Stimulated activated CD4-positive, alpha-beta T cell treated with anti-CD3 and anti-CD28 coated beads, TNF-alpha, amount 100 ng/mL, for 4 hours (primary cell): ENCODE measurements around the gene KLF13.

Source experiments
- DNase-seq, 3 experiments: peaks; one replicate each; pipeline ENCODE4 v3.0.0-alpha.2; 2020; ENCODE audit warnings: low read depth in 3 of 3

KLF13 gene

GRCh38 chr15:31326156-31326874, at the start of gene KLF13:
Gene KLF13, plus strand, starts transcription at chr15:31326835. Its CDS starts 378 bp downstream, at chr15:31327213.
- DNase-seq, result peak; percentile 99 to 100 (median 99)

- DNase-seq, result no peak
Observed at GRCh38 chr15:31277335-31278060, 49.1 kb upstream of the KLF13 start.

DNA sequence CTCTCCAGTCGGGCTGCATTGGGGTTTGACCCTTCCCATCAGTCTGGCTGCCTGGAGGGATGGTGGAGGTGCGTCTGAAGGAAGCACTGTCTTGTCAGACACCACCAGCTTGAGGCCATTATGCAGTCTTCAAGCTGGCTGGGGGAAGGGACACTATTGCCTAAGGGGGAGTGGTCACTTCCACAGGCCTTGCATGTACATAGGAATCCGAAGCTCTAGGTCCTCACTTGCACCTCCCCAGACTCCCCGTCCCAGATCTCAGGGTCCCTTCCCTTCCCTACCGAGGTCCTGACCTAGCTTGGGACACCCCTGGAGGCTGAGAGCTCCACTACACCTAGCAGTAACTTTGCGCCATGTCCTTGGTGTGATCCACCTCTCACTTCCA, 48.6 kb upstream of the KLF13 start:
- no peak for DNase-seq

- DNase-seq, result no peak
Observed at GRCh38 chr15:31278544-31279220, 48.0 kb upstream of the KLF13 start.

- no peak for DNase-seq
Observed at GRCh38 chr15:31279221-31280045, 47.2 kb upstream of the KLF13 start.

DNA sequence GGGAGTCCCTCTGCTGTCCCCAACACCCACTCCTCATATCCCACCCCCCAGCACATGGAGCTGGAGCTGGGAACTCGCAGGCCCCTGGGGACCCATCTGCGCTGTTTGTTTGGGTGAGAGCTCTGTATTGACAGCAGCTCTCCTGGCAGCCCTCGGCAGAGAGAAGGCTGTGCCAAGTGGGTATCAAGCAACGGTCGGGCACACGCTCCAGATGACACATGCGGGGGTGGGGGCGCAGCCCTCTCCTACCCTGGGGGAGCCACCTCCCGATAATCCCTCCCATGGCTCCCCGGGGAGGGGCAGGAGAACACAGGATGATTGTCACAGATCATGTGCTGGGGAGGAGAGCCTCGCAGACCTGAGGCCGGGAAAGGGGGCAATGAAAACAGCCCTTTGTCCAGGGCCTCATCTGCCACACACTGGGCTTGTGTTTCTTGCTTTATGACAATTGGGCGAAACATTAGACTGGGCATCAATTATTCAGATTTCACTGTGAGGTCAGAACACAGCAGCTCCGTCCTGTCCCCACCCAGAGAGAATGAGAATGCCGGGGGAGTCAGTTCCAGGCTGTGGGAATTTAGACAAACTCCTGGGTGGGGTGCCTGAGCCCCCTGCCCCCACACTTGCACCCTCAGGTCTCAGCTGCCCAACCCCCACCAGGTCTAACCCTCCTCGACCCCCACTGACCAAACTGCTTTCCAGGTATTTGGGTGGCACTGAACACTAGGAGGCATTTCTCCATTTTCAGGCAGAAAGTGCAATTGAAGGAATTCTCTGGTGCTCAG, 46.4 kb upstream of the KLF13 start:
- no peak for DNase-seq

- DNase-seq, result no peak
Observed at GRCh38 chr15:31280831-31281216, 45.8 kb upstream of the KLF13 start.

GRCh38 chr15:31283043-31283442, 43.6 kb upstream of the KLF13 start:
- no peak for DNase-seq

- DNase-seq, result no peak
Observed at GRCh38 chr15:31285772-31286261, 40.8 kb upstream of the KLF13 start.

GRCh38 chr15:31291048-31291578, 35.5 kb upstream of the KLF13 start:
- DNase-seq, result no peak

- DNase-seq, result no peak
Observed at GRCh38 chr15:31292391-31293015, 34.1 kb upstream of the KLF13 start.

DNA sequence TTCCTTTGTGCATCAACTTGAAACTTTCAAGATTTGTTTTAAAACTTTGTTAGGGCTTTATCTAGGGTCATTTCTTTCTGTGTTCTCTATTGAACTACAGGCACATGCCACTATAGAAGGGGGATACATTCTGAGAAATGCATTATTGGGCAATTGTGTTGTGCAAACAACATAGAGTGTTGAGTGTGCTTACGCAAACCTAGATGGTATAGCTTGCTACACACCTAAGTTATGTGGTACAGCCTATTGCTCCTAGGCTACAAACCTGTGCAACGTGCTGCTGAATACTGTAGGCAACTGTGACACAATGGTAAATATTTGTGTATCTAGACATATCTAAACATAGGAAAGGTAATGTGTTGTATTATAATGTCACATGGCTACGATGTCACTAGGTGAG, 33.0 kb upstream of the KLF13 start:
- DNase-seq, result no peak

GRCh38 chr15:31294067-31294466, 32.6 kb upstream of the KLF13 start:
- no peak for DNase-seq

DNA sequence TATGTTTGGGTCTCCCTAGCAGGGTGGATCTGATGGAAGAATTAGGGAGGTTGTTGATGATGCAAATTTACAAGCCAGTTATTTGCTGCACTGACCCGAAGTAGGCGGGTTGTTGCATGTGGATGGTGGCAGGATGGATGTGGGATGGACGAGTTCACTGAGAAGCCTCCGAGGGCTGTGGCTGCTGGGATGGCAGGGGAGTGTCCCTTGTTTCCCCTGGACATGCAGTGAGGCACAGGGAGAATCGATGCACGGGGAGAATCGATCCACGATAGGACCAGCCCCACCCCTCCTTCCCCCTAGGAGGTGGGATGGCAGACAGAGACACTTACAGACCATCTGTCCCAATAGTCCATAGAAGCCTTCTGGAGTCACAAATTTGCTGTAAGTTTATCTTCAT, 31.0 kb upstream of the KLF13 start:
- DNase-seq, result no peak

- no peak for DNase-seq
Observed at GRCh38 chr15:31296219-31296645, 30.4 kb upstream of the KLF13 start.

DNA sequence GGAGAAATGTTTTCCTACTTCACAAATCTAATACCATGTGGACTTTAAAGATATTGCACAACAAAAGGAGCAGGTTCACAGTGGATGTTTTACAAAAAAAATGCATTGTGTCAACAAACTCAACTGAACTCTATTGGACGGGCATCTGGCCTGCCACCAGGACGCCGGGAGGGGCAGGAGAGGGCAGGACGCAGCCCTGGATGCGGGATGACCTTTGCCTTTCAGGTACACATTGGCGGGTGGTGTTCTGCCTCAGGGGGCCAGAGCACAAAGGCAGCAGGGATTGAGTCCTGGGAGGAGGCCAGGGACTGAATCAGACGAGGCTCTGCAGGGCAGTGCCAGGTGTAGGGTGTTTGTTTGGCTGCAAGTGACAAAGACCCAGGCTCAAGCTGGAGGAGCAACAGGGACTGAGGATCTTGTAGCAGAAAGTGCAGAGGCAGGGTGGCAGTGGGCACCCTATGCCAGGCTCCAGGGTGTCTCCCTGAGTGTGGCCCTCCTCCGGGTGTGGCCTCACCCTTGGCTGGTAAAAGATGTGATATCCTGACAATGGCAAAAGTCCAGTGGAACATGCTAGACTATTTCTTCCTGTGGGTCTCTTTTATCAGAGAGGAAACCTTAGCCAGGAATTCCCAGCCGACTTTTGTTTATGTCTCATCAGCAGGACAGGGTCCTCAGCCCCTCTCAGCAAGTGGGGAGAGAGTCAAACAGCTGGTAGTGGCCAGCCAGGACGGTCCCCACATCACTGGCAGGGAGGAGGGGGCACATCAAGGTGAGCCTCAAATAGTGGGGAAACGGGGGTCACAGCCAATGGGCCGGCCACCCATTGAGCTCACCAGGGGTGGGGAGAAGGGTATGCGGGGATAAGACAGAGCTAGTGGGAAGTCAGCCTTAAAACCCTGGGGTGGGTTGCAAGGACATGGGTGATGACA, 29.7 kb upstream of the KLF13 start:
- no peak for DNase-seq

- DNase-seq, result no peak
Observed at GRCh38 chr15:31297575-31298456, 28.8 kb upstream of the KLF13 start.

DNA sequence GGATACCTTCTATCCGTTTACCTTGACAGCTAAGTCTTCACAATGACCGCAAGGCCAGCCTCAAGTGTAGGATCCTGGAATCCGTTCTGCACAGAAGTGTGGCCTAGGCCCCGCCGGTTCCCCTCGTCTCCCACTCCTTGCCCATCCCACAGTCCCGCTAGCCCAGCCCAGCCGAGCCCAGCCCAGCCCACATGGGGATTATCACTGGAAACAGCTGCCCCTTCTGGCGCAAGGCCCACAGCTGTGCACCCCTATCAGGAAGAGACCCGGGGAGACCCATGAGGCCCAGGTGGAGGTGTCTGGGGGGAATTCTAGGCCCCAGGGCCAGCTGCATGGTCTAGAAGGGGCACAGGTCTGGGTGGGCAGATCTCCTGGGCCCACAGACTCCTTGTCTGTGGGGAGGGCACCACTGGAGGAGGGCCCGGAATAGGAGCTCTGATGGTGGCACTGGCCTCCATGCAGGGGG, 27.9 kb upstream of the KLF13 start:
- DNase-seq, result no peak
